CD8-positive, alpha-beta memory T cell (primary cell): ENCODE data around the gene SFXN5. TPM values are rescaled to one million over a fixed set of nuclear protein-coding genes. Genes with fewer than 3 reads are reported as not detected.
A peak's percentile ranks its signal among the peaks of the same experiment; 100 is the strongest.

Source experiments
- CTCF ChIA-PET: fragments of 350-600 bp; sonication (Branson Sonifier 250); formaldehyde crosslinking; loops from one replicate; lab custom pipeline; 2021; ENCODE audit warnings: antibody characterized with exemption; lab: Charles Lee
- POLR2A ChIA-PET: fragments of 350-600 bp; sonication (Branson Sonifier 250); formaldehyde crosslinking; loops from one replicate; lab custom pipeline; 2021; ENCODE audit warnings: antibody characterized with exemption; lab: Charles Lee
- DNase-seq, 5 donors: peaks; one replicate each; pipeline versions ENCODE4 v3.0.0 to v3.0.0-alpha.2; 2020 to 2022; ENCODE audit warnings: mixed read lengths in 1 of 5
- H3K27ac ChIP-seq: one replicate; pipeline ENCODE4 v1.7.0; 2013; ENCODE audit warnings: low read depth, mild to moderate bottlenecking, low read length, moderate library complexity
- H3K27me3 ChIP-seq: 2 replicates; pipeline ENCODE4 v1.7.0; 2013; ENCODE audit warnings: low read length, mild to moderate bottlenecking; ENCODE audit not compliant: insufficient read depth, poor library complexity, severe bottlenecking
- H3K36me3 ChIP-seq: 2 replicates; pipeline ENCODE4 v1.7.0; 2013; ENCODE audit warnings: mild to moderate bottlenecking, low read length, moderate library complexity; ENCODE audit not compliant: insufficient read depth
- H3K4me1 ChIP-seq: 2 replicates; pipeline ENCODE4 v1.7.0; 2013; ENCODE audit warnings: mild to moderate bottlenecking, low read length, moderate library complexity; ENCODE audit not compliant: insufficient read depth
- H3K4me3 ChIP-seq: 2 replicates; pipeline ENCODE4 v1.7.0; 2013; ENCODE audit warnings: mild to moderate bottlenecking, low read length
- H3K9me3 ChIP-seq: 2 replicates; pipeline ENCODE4 v1.7.0; 2013; ENCODE audit warnings: mild to moderate bottlenecking, low read length
- H3K27ac Mint-ChIP-seq, 8 donors: one replicate each; pipeline ENCODE4 v1.8.0; 2020 to 2021; ENCODE audit warnings: mixed read lengths in 8 of 8, mild to moderate bottlenecking in 6 of 8, inconsistent platforms in 3 of 8, moderate library complexity in 3 of 8
- H3K27me3 Mint-ChIP-seq, 2 donors: one replicate each; pipeline ENCODE4 v1.8.0; 2020 to 2021; ENCODE audit warnings: mixed read lengths in 2 of 2, mild to moderate bottlenecking in 1 of 2, moderate library complexity in 1 of 2
- H3K36me3 Mint-ChIP-seq, 3 donors: one replicate each; pipeline ENCODE4 v1.8.0; 2020 to 2021; ENCODE audit warnings: mixed read lengths in 3 of 3, inconsistent platforms in 1 of 3, mild to moderate bottlenecking in 1 of 3
- H3K4me1 Mint-ChIP-seq, 3 donors: one replicate each; pipeline ENCODE4 v1.8.0; 2020 to 2021; ENCODE audit warnings: mixed read lengths in 3 of 3, inconsistent platforms in 1 of 3, mild to moderate bottlenecking in 1 of 3
- H3K4me3 Mint-ChIP-seq, 7 donors: one replicate each; pipeline ENCODE4 v1.8.0; 2020 to 2021; ENCODE audit warnings: mixed read lengths in 7 of 7, mild to moderate bottlenecking in 6 of 7, moderate library complexity in 4 of 7, inconsistent platforms in 2 of 7
- H3K9me3 Mint-ChIP-seq, 5 donors: one replicate each; pipeline ENCODE4 v1.8.0; 2020 to 2022; ENCODE audit warnings: mixed read lengths in 5 of 5, mild to moderate bottlenecking in 3 of 5, moderate library complexity in 2 of 5, inconsistent platforms in 1 of 5
- polyA plus RNA-seq: library from polyadenylated mRNA; unstranded; fragments of 300-500 nt; fragmentation: Illumina TruSeq; gene quantifications from one replicate; pipeline ENCODE4 v1.2.3, GENCODE V29; 2021
- total RNA-seq, 2 experiments: library from RNA; stranded (reverse); gene quantifications; one replicate each; pipeline ENCODE4 v1.2.3, GENCODE V29; 2021

Gene SFXN5
- total and polyA plus RNA-seq, 3 experiments from 2014 or later: 1.8 to 19.1 (median 16.8) TPM

DNA sequence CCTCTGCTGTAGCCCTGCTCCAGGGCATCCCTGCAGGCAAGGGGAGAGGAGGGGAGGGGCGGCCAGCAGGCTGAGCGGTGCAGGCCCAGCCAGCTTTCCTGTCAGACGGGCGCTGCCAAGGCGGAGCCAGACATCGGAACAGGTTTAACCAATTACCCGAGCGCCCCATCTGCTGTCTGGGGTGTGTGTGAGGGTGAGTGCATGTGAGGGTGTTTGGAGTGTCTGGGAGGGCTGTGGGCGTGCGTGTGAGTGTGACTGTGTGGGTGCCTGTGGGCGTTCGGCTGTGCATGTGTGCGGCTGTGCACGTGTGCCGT, 134.2 kb downstream of the SFXN5 start:
- Mint-ChIP-seq H3K27me3 (peaks cover 4 to 22% of the 10 kb centered on the region in 2 donors), H3K27ac (no peak overlapping the region), H3K36me3 (no peaks in the 10 kb centered on the region), H3K4me3 (no peak overlapping the region), H3K9me3 (no peaks in the 10 kb centered on the region), H3K4me1 (no peaks in the 10 kb centered on the region)
- Histone ChIP-seq H3K27me3 (no peaks in the 10 kb centered on the region), H3K9me3 (no peaks in the 10 kb centered on the region), H3K4me1 (no peaks in the 10 kb centered on the region), H3K27ac (no peak overlapping the region), H3K4me3 (no peak overlapping the region), H3K36me3 (no peaks in the 10 kb centered on the region)
- POLR2A ChIA-PET: no interaction called here
- CTCF ChIA-PET: no interaction called here
- DNase-seq: no peak

DNA sequence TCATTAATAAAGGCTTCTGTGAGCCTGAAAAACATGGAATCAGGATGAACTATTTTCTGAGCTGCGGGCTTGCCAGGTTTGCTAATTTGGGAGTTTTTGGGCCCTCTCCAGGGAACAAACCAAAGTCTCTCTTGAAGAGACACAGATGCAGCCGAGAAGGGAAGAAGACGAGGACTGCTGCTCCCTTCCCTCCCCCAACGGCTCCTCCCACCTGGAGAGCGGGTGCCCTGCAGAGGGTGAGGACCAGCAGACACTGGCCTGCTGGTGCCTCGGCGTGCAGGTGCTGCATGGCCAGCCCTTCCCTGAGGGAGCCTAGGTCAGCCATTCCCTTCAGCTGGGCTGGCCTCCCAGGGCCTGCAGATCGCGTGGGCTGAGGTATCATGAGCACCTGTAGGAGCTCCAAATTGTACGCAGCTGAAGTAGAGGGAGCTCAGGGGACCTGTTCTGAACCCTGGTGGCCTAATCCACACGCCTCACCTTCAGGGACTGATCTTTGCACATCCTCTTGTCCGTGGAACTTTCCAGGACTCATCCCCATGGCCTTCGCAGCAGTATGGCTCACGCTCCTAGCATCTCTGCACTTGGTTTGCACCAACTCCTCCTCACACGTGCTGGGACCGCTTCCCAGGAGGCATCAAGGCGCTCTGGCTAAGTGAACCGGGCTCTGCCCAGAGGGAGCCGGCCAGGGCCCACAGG, 134.7 kb downstream of the SFXN5 start:
- ChIA-PET CTCF (no interaction called here), POLR2A (no interaction called here)
- Histone ChIP-seq H3K36me3 (no peaks in the 10 kb centered on the region), H3K27ac (no peak overlapping the region), H3K4me1 (no peaks in the 10 kb centered on the region), H3K9me3 (no peaks in the 10 kb centered on the region), H3K4me3 (no peak overlapping the region), H3K27me3 (no peaks in the 10 kb centered on the region)
- Mint-ChIP-seq H3K36me3 (no peaks in the 10 kb centered on the region), H3K4me1 (no peaks in the 10 kb centered on the region), H3K27me3 (peaks cover 4 to 22% of the 10 kb centered on the region in 2 donors), H3K9me3 (no peaks in the 10 kb centered on the region), H3K27ac (no peak overlapping the region), H3K4me3 (no peak overlapping the region)
- no peak for DNase-seq

DNA sequence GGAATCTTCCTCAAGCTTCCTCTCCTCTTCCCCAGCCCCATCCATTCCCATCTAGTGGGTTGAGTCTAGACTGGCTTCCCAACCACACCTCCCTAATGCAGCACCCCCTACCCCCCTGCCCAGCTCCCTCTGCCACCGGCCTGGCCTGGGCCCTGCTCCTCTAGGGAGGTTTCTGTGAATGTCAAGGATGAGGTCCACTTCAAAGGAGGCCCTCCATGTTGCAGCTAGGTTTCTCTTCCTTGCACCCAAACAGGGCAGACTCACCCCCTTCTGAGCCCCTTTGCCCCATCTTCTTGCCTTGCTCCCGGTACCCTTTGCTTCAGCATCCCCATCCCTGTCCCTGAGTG, 135.9 kb downstream of the SFXN5 start:
- CTCF ChIA-PET: no interaction called here
- peak overlapping the region in 1 of 8 donors; percentile 32 for H3K27ac Mint-ChIP-seq

DNA sequence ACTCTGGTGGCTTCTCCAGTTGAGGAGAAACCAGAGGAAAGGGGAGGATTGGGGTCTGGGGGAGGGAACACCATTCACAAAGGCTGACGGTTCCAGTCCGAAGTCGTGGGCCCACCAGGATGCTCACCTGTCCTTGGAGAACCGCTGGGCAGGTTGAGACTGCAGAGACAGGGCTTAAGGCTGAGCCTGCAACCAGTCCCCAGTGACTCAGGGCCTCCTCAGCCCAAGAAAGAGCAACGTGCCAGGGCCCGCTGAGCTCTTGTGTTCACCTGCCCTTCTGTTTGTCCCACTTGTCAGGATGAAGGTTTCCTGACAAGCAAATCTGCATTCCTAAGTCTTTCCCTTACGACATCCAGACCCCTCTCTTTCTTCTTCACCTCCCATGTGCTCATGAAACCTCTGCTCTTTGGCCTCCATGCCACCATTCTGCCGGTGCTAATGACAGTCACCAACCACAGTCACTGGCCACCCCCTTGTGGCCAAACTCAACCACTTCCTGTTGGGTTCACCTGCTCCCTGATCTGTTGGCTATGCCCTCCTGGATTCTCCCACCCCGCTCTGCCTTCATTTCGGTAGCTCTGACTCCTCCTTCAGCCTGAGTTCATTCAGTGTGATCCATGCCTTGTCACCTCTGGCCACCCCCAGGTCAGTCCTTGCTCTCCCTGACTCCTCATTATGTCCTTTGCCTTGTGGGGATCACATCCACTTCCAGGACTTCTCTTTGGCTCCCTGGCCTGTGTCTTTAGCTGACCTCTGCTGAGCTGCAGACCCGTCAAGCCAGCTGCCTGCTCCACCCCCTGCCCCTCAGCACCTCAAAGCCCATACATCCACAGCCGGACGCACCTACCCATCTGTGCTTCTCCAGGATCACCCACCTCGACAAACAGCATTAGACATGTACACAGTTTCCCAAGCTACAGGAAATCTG, 136.6 kb downstream of the SFXN5 start:
- Histone ChIP-seq H3K36me3 (no peaks in the 10 kb centered on the region), H3K27me3 (no peaks in the 10 kb centered on the region), H3K4me1 (no peaks in the 10 kb centered on the region), H3K4me3 (no peak overlapping the region), H3K9me3 (no peaks in the 10 kb centered on the region), H3K27ac (no peak overlapping the region)
- Mint-ChIP-seq H3K27ac (no peak overlapping the region), H3K9me3 (no peaks in the 10 kb centered on the region), H3K27me3 (peaks cover 4 to 22% of the 10 kb centered on the region in 2 donors), H3K4me3 (peak overlapping the region in 1 of 7 donors; percentile 4), H3K36me3 (no peaks in the 10 kb centered on the region), H3K4me1 (no peaks in the 10 kb centered on the region)
- ChIA-PET POLR2A (no interaction called here), CTCF (interaction anchor here (1.4 kb wide), 1 partner anchor 242 kb away, joined by 3 read pairs; no protein-coding TSS in a partner anchor)
- peak in 1 of 5 donors; percentile 16 for DNase-seq

More for the DNA sequence above, 135.9 kb downstream of the SFXN5 start:
- H3K27me3 Mint-ChIP-seq: peaks cover 4 to 22% of the 10 kb centered on the region in 2 donors
- Histone ChIP-seq H3K27ac (no peak overlapping the region), H3K4me3 (no peak overlapping the region), H3K9me3 (no peaks in the 10 kb centered on the region), H3K4me1 (no peaks in the 10 kb centered on the region), H3K36me3 (no peaks in the 10 kb centered on the region), H3K27me3 (no peaks in the 10 kb centered on the region)
- no peaks in the 10 kb centered on the region for H3K9me3 Mint-ChIP-seq
- no peaks in the 10 kb centered on the region for H3K4me1 Mint-ChIP-seq
- H3K36me3 Mint-ChIP-seq: no peaks in the 10 kb centered on the region
- H3K4me3 Mint-ChIP-seq: no peak overlapping the region
- POLR2A ChIA-PET: no interaction called here
- DNase-seq: no peak

DNA sequence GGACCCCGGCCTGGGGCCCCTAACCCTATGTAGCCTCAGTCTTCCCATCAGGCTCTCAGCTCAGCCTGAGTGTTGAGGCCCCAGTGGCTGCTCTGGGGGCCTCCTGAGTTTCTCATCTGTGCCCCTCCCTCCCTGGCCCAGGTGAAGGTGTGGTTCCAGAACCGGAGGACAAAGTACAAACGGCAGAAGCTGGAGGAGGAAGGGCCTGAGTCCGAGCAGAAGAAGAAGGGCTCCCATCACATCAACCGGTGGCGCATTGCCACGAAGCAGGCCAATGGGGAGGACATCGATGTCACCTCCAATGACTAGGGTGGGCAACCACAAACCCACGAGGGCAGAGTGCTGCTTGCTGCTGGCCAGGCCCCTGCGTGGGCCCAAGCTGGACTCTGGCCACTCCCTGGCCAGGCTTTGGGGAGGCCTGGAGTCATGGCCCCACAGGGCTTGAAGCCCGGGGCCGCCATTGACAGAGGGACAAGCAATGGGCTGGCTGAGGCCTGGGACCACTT, 137.8 kb downstream of the SFXN5 start:
- ChIA-PET POLR2A (no interaction called here), CTCF (interaction anchor here (1.0 kb wide), 1 partner anchor 40 kb away, joined by 3 read pairs; no protein-coding TSS in a partner anchor)
- Mint-ChIP-seq H3K4me1 (no peaks in the 10 kb centered on the region), H3K27me3 (peaks cover 4 to 22% of the 10 kb centered on the region in 2 donors), H3K27ac (no peak overlapping the region), H3K4me3 (no peak overlapping the region), H3K36me3 (no peaks in the 10 kb centered on the region), H3K9me3 (no peaks in the 10 kb centered on the region)
- DNase-seq: peak in 1 of 5 donors; percentile 45
- Histone ChIP-seq H3K4me3 (no peak overlapping the region), H3K36me3 (no peaks in the 10 kb centered on the region), H3K27me3 (peaks cover 5% of the 10 kb centered on the region), H3K27ac (no peak overlapping the region), H3K4me1 (no peaks in the 10 kb centered on the region), H3K9me3 (no peaks in the 10 kb centered on the region)

DNA sequence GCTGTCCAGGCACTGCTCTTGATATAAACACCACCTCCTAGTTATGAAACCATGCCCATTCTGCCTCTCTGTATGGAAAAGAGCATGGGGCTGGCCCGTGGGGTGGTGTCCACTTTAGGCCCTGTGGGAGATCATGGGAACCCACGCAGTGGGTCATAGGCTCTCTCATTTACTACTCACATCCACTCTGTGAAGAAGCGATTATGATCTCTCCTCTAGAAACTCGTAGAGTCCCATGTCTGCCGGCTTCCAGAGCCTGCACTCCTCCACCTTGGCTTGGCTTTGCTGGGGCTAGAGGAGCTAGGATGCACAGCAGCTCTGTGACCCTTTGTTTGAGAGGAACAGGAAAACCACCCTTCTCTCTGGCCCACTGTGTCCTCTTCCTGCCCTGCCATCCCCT, 138.3 kb downstream of the SFXN5 start:
- Histone ChIP-seq H3K27ac (no peak overlapping the region), H3K9me3 (no peaks in the 10 kb centered on the region), H3K27me3 (peaks cover 10% of the 10 kb centered on the region), H3K4me1 (no peaks in the 10 kb centered on the region), H3K36me3 (no peaks in the 10 kb centered on the region), H3K4me3 (no peak overlapping the region)
- no peaks in the 10 kb centered on the region for H3K9me3 Mint-ChIP-seq
- ChIA-PET POLR2A (no interaction called here), CTCF (interaction anchor here (1.0 kb wide), 1 partner anchor 40 kb away, joined by 3 read pairs; no protein-coding TSS in a partner anchor)
- DNase-seq: peak in 1 of 5 donors; percentile 17
- no peak overlapping the region for H3K27ac Mint-ChIP-seq
- no peaks in the 10 kb centered on the region for H3K4me1 Mint-ChIP-seq
- H3K4me3 Mint-ChIP-seq: no peak overlapping the region
- H3K27me3 Mint-ChIP-seq: peaks cover 4 to 22% of the 10 kb centered on the region in 2 donors
- H3K36me3 Mint-ChIP-seq: no peaks in the 10 kb centered on the region

DNA sequence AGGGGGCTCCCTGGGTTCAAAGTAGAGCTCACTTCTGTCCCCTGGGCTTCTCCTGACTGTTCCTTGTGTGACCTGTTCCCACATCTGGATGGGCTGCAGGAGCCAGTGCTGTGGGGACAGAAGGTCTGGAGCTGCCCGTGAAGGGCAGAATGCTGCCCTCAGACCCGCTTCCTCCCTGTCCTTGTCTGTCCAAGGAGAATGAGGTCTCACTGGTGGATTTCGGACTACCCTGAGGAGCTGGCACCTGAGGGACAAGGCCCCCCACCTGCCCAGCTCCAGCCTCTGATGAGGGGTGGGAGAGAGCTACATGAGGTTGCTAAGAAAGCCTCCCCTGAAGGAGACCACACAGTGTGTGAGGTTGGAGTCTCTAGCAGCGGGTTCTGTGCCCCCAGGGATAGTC, 138.7 kb downstream of the SFXN5 start:
- H3K9me3 ChIP-seq: no peaks in the 10 kb centered on the region
- H3K36me3 ChIP-seq: no peaks in the 10 kb centered on the region
- Mint-ChIP-seq H3K4me1 (no peaks in the 10 kb centered on the region), H3K27me3 (peaks cover 4 to 19% of the 10 kb centered on the region in 2 donors), H3K36me3 (no peaks in the 10 kb centered on the region), H3K27ac (no peak overlapping the region), H3K4me3 (no peak overlapping the region), H3K9me3 (no peaks in the 10 kb centered on the region)
- CTCF ChIA-PET: interaction anchor here (1.0 kb wide), 1 partner anchor 40 kb away, joined by 3 read pairs; no protein-coding TSS in a partner anchor
- peaks cover 11% of the 10 kb centered on the region for H3K27me3 ChIP-seq
- H3K4me3 ChIP-seq: no peak overlapping the region
- H3K4me1 ChIP-seq: no peaks in the 10 kb centered on the region
- DNase-seq: peak in 1 of 5 donors; percentile 28
- POLR2A ChIA-PET: no interaction called here
- H3K27ac ChIP-seq: no peak overlapping the region
